Bronchial epithelial cell (primary cell): ENCODE measurements around the gene PCF11. TPM values are rescaled to one million over a fixed set of nuclear protein-coding genes. Genes with fewer than 3 reads are reported as not detected.

Experiments used
- DNase-seq: peaks from one replicate; pipeline ENCODE4 v3.0.0-alpha.2; 2010; ENCODE audit warnings: low read depth
- FAIRE-seq: peaks from 2 replicates; lab custom pipeline; 2011; peaks lifted over from hg19 to GRCh38; lab: Jason Lieb, UNC
- H3K27me3 ChIP-seq: 2 replicates; pipeline ENCODE4 v1.5.1; 2011; ENCODE audit warnings: low read length; ENCODE audit not compliant: control insufficient read depth, insufficient read depth
- H3K36me3 ChIP-seq: 2 replicates; pipeline ENCODE4 v1.5.1; 2011; ENCODE audit warnings: low read length; ENCODE audit not compliant: control insufficient read depth, insufficient read depth
- H3K4me3 ChIP-seq: 2 replicates; pipeline ENCODE4 v1.5.1; 2011; ENCODE audit warnings: mild to moderate bottlenecking, low read depth, low read length, control low read depth
- CTCF ChIP-seq: IDR thresholded peaks from 2 replicates; pipeline ENCODE4 v1.5.1; 2011; ENCODE audit warnings: mild to moderate bottlenecking, moderate library complexity, low read length, control low read depth, inconsistent platforms; ENCODE audit not compliant: insufficient read depth, severe bottlenecking
- total RNA-seq: library from RNA; depleted of rRNA; stranded (reverse); fragments of >200 nt; gene quantifications from 2 replicates; pipeline ENCODE4 v1.2.1, GENCODE V29; 2014

The PCF11 gene
- total RNA-seq, 1 donor from 2014 or later: 26.1 TPM

GRCh38 chr11:83147895-83148294 lies 9.0 kb upstream of the PCF11 start:
- no peak for TF ChIP-seq CTCF
- H3K4me3 ChIP-seq: no peak overlapping the region
- no peaks in the 10 kb centered on the region for H3K27me3 ChIP-seq
- no peak for DNase-seq
- FAIRE-seq: no peak
- H3K36me3 ChIP-seq: no peaks in the 10 kb centered on the region

DNA sequence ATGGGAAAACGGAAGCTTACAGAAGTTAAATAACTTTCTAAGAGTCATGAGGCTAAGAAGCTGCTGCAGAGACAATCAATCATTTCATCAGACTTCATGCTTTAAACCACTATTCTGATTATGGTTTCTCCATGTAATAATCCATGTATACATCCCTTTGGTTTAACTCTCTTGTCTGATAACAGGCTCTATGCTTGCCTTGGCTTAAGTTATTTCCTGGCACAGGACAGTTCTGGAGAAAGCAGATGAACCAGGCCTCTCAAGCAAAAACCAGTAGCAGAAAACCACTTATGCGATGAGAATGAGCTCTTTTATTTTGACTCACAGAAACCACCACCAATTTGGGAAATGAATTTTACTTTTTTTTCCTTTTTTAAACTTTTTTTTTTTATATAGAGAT lies 6.5 kb upstream of the PCF11 start:
- H3K27me3 ChIP-seq: no peaks in the 10 kb centered on the region
- no peak for FAIRE-seq
- no peaks in the 10 kb centered on the region for H3K36me3 ChIP-seq
- no peak overlapping the region for H3K4me3 ChIP-seq
- no peak for DNase-seq
- TF ChIP-seq CTCF: no peak

GRCh38 chr11:83151274-83151977 lies 5.5 kb upstream of the PCF11 start:
- no peak overlapping the region for H3K4me3 ChIP-seq
- DNase-seq (peak; percentile 63), FAIRE-seq (no peak)
- H3K27me3 ChIP-seq: no peaks in the 10 kb centered on the region
- no peaks in the 10 kb centered on the region for H3K36me3 ChIP-seq
- no peak for TF ChIP-seq CTCF

- no peaks in the 10 kb centered on the region for H3K36me3 ChIP-seq
- no peak overlapping the region for H3K4me3 ChIP-seq
- H3K27me3 ChIP-seq: no peaks in the 10 kb centered on the region
- no peak for TF ChIP-seq CTCF
- DNase-seq (no peak), FAIRE-seq (no peak)
Measured at GRCh38 chr11:83152264-83152663, 4.7 kb upstream of the PCF11 start.

- Histone ChIP-seq H3K4me3 (no peak overlapping the region), H3K27me3 (no peaks in the 10 kb centered on the region), H3K36me3 (peaks cover 1% of the 10 kb centered on the region)
- DNase-seq (no peak), FAIRE-seq (no peak)
- no peak for TF ChIP-seq CTCF
Measured at GRCh38 chr11:83153764-83154163, 3.2 kb upstream of the PCF11 start.
